Endothelial cell of umbilical vein (primary cell): ENCODE data around the gene HSPA1B. TPM values are rescaled to one million over a fixed set of nuclear protein-coding genes. Genes with fewer than 3 reads are reported as not detected.
A peak's percentile ranks its signal among the peaks of the same experiment; 100 is the strongest.

Source experiments
- BruUV-seq: library from RNA; stranded (reverse); fragments of 400-500 nt; replicated peaks from 2 replicates; lab custom pipeline; 2021; lab: Mats Ljungman, UMichigan
- CTCF ChIA-PET: fragments of 300-600, 350-600 bp; sonication (Branson Sonifier 250); formaldehyde crosslinking; loops from one replicate; lab custom pipeline; 2021; ENCODE audit warnings: antibody characterized with exemption, inconsistent platforms; lab: Charles Lee
- POLR2A ChIA-PET: fragments of 300-600, 350-600 bp; sonication (Branson Sonifier 250); formaldehyde crosslinking; loops from one replicate; lab custom pipeline; 2021; ENCODE audit warnings: antibody characterized with exemption, inconsistent platforms; lab: Charles Lee
- DNase-seq: peaks from one replicate; pipeline ENCODE4 v3.0.0-alpha.2; 2011; ENCODE audit warnings: low read depth, low spot score
- FAIRE-seq: peaks from 2 replicates; lab custom pipeline; 2011; peaks lifted over from hg19 to GRCh38; lab: Jason Lieb, UNC
- H2AFZ ChIP-seq: 2 replicates; pipeline ENCODE4 v1.6.0; 2012; ENCODE audit warnings: low read depth, low read length, control low read depth, inconsistent platforms
- H3K27ac ChIP-seq: 2 replicates; pipeline ENCODE4 v1.5.1; 2011; ENCODE audit warnings: low read depth, mild to moderate bottlenecking, control low read depth, low read length, moderate library complexity; ENCODE audit not compliant: insufficient read depth
- H3K27me3 ChIP-seq, 2 experiments: 2 replicates each; pipeline versions ENCODE4 v1.6.0 to v1.6.1; 2011; ENCODE audit warnings: low read length in 2 of 2, mixed read lengths in 1 of 2; ENCODE audit not compliant: control insufficient read depth in 2 of 2, insufficient read depth in 2 of 2
- H3K36me3 ChIP-seq, 2 experiments: 2 replicates in 1 of 2; 3 replicates in 1 of 2; pipeline ENCODE4 v1.5.1; 2011; ENCODE audit warnings: low read length in 2 of 2, mild to moderate bottlenecking in 1 of 2, moderate library complexity in 1 of 2; ENCODE audit not compliant: control insufficient read depth in 2 of 2, insufficient read depth in 2 of 2; ENCODE audit errors: extremely low read depth in 1 of 2
- H3K4me1 ChIP-seq: 3 replicates; pipeline ENCODE4 v1.5.1; 2011; ENCODE audit warnings: mild to moderate bottlenecking, low read length; ENCODE audit not compliant: control insufficient read depth, insufficient read depth; ENCODE audit errors: extremely low read depth
- H3K4me2 ChIP-seq: 2 replicates; pipeline ENCODE4 v1.6.1; 2011; ENCODE audit warnings: low read length, control low read depth, mixed read lengths; ENCODE audit not compliant: insufficient read depth
- H3K4me3 ChIP-seq, 3 experiments: fragments of 200-600 bp in 1 of 3; sonication (generic), shearing (Covaris generic) in 1 of 3; replicated peaks in 1 of 3; 2 replicates each; pipeline ENCODE4 v1.5.1; 2011 to 2016; ENCODE audit warnings: control low read depth in 3 of 3, low read length in 3 of 3, mild to moderate bottlenecking in 2 of 3, inconsistent platforms in 1 of 3, low read depth in 1 of 3, moderate library complexity in 1 of 3; ENCODE audit not compliant: insufficient read depth in 1 of 3
- H3K79me2 ChIP-seq: 2 replicates; pipeline ENCODE4 v1.6.0; 2012; ENCODE audit warnings: low read length, inconsistent platforms; ENCODE audit not compliant: control insufficient read depth, insufficient read depth
- H3K9ac ChIP-seq: replicated peaks from 2 replicates; pipeline ENCODE3; 2011; ENCODE audit warnings: low read length, control low read depth; ENCODE audit not compliant: insufficient read depth; ENCODE audit errors: extremely low read depth
- H3K9me1 ChIP-seq: replicated peaks from 3 replicates; pipeline ENCODE4 v1.6.0; 2011; ENCODE audit warnings: mild to moderate bottlenecking, low read length; ENCODE audit not compliant: control insufficient read depth, insufficient read depth; ENCODE audit errors: extremely low read depth
- H3K9me3 ChIP-seq: replicated peaks from 2 replicates; pipeline ENCODE4 v1.5.1; 2012; ENCODE audit warnings: low read length, inconsistent platforms; ENCODE audit not compliant: control insufficient read depth, insufficient read depth
- H4K20me1 ChIP-seq: replicated peaks from 2 replicates; pipeline ENCODE3; 2011; ENCODE audit warnings: mild to moderate bottlenecking, low read length; ENCODE audit not compliant: control insufficient read depth, insufficient read depth; ENCODE audit errors: extremely low read depth
- CTCF ChIP-seq, 2 donors: IDR thresholded peaks; 1 replicate in 1 of 2; 2 replicates in 1 of 2; pipeline ENCODE4 v1.5.1; 2011; ENCODE audit warnings: low read length in 2 of 2, mild to moderate bottlenecking in 2 of 2, moderate library complexity in 2 of 2, control low read depth in 1 of 2, inconsistent platforms in 1 of 2, low read depth in 1 of 2; ENCODE audit not compliant: insufficient read depth in 1 of 2; ENCODE audit errors: extremely low read depth in 1 of 2
- EZH2 ChIP-seq: IDR thresholded peaks from 2 replicates; pipeline ENCODE4 v1.6.1; 2012; ENCODE audit warnings: borderline replicate concordance, low read depth, mild to moderate bottlenecking, moderate library complexity, low read length, inconsistent platforms; ENCODE audit not compliant: severe bottlenecking
- FOS ChIP-seq: IDR thresholded peaks from 2 replicates; pipeline ENCODE4 v1.6.1; 2011; ENCODE audit warnings: mild to moderate bottlenecking, low read length, moderate library complexity, borderline replicate concordance; ENCODE audit not compliant: insufficient read depth
- GATA2 ChIP-seq: IDR thresholded peaks from 2 replicates; pipeline ENCODE4 v1.7.0; 2011; ENCODE audit warnings: low read depth, mild to moderate bottlenecking, moderate library complexity, mixed read lengths, low read length; ENCODE audit not compliant: insufficient read length, insufficient read depth
- JUN ChIP-seq: IDR thresholded peaks from 2 replicates; pipeline ENCODE4 v1.6.1; 2011; ENCODE audit warnings: borderline replicate concordance, low read depth; ENCODE audit not compliant: insufficient read length, insufficient read depth
- MAX ChIP-seq: IDR thresholded peaks from 2 replicates; pipeline ENCODE4 v1.6.1; 2011; ENCODE audit not compliant: insufficient read depth, insufficient read length
- MYC ChIP-seq: IDR thresholded peaks from one replicate; pipeline ENCODE4 v1.6.1; 2011; ENCODE audit warnings: mild to moderate bottlenecking, low read depth, low read length
- POLR2A ChIP-seq: IDR thresholded peaks from 2 replicates; pipeline ENCODE4 v1.6.1; 2012; ENCODE audit warnings: low read depth, mild to moderate bottlenecking, control low read depth, low read length
- POLR2AphosphoS5 ChIP-seq: IDR thresholded peaks from 2 replicates; pipeline ENCODE4 v1.6.1; 2012; ENCODE audit warnings: low read depth, mild to moderate bottlenecking, control low read depth, low read length, moderate library complexity; ENCODE audit not compliant: insufficient read depth
- dilution Hi-C: fragments of 300-500 bp; cut with MboI; formaldehyde crosslinking; loops from one replicate; pipeline ENCODE4 v1.15.0; 2019; ENCODE audit warnings: low sequenced_read_pairs; ENCODE audit not compliant: extremely low pct_ligation_motif_present
- intact Hi-C: fragments of 100-400 bp; cut with micrococcal nuclease; formaldehyde crosslinking; loops from one replicate; pipeline ENCODE4 v1.10.0; 2022
- polyA plus RNA-seq, 4 experiments: library from polyadenylated mRNA; depleted of rRNA in 3 of 4; stranded (reverse) in 3 of 4; unstranded in 1 of 4; fragments of >200 nt; gene quantifications; 2 replicates each; pipeline versions ENCODE4 v1.2.1 to v1.2.3, GENCODE V29; 2011 to 2012; ENCODE audit warnings: missing spikeins in 1 of 4
- total RNA-seq: library from RNA; stranded (reverse); gene quantifications from 2 replicates; pipeline ENCODE4 v1.2.3, GENCODE V29; 2021

Gene HSPA1B
- total and polyA plus RNA-seq, 2 donors (not counting 3 experiments of a cell fraction or from before 2014, with no cell fraction given): 27.1 to 54.0 TPM

DNA sequence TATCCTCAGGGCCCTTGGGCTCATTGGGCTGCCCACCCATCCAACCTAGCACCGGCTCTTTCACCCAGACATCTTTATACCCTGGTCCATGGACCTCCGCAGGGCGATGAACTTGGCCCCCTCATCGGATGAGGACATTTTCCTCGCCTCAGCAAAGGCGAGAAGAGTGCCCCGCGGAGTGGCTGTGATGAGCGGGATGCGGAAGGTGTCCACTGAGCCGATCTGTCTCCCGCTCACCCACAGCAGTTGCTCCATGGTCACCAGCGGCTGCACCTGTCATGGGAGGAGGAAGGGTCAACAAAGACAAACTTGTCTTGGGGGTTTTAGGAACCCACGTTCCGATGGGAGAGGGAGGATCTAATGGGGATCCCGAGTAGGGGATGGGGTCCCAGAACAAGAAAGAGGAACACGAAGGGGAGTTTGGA, 34.4 kb downstream of the HSPA1B start:
- CTCF ChIA-PET: no interaction called here
- Histone ChIP-seq H2AFZ (peak overlapping the region; percentile 71), H3K36me3 (peaks cover 3 to 20% of the 10 kb centered on the region in 2 experiments), H3K79me2 (peaks cover 4% of the 10 kb centered on the region), H3K9me1 (no peaks in the 10 kb centered on the region), H3K4me1 (peaks cover 7% of the 10 kb centered on the region), H3K27ac (peak overlapping the region; percentile 68), H3K9me3 (no peaks in the 10 kb centered on the region), H4K20me1 (no peaks in the 10 kb centered on the region), H3K27me3 (no peaks in the 10 kb centered on the region), H3K4me3 (peak overlapping the region; percentile 60 to 88 (median 68)), H3K4me2 (peak overlapping the region; percentile 55), H3K9ac (peak overlapping the region; percentile 81)
- POLR2A ChIA-PET: interaction anchor here (1.1 to 1.5 kb wide), 2 partner anchors 34 to 47 kb away, joined by 7 to 12 read pairs; partner anchors contain the start of genes HSPA1A, HSPA1B and HSPA1L
- TF ChIP-seq POLR2A: no peak
- TF ChIP-seq MYC: no peak
- TF ChIP-seq FOS: no peak
- no TSS peak for BruUV-seq
- FAIRE-seq (no peak), DNase-seq (no peak)
- dilution Hi-C loops: no loop called here
- intact Hi-C loops: loop anchor here (2.0 kb wide), 1 partner anchor 35 kb away; the partner anchor contains the start of gene HSPA1B

- CTCF ChIA-PET: interaction anchor here (1.0 to 3.2 kb wide), 7 partner anchors 27 to 181 kb away, joined by 3 to 11 read pairs (median 4); partner anchors contain the start of genes EHMT2 and HSPA1B
- H3K79me2 ChIP-seq: peaks cover 4% of the 10 kb centered on the region
- peaks cover 7% of the 10 kb centered on the region for H3K4me1 ChIP-seq
- H3K9me1 ChIP-seq: no peaks in the 10 kb centered on the region
- peak within 1 kb of the TSS; percentile 89 for H2AFZ ChIP-seq
- dilution Hi-C loops (no loop called here), intact Hi-C loops (loop anchor here (1.0 to 2.0 kb wide), 7 partner anchors 28 to 242 kb away; partner anchors contain the start of genes BAG6, HSPA1B, PRRC2A and ZBTB12)
- H3K4me2 ChIP-seq: peak within 1 kb of the TSS; percentile 82
- DNase-seq: peak; percentile 100
- H3K27me3 ChIP-seq: no peaks in the 10 kb centered on the region
- peak; percentile 100 for FAIRE-seq
- peak within 1 kb of the TSS; percentile 71 to 88 (median 83) for H3K4me3 ChIP-seq
- H3K27ac ChIP-seq: peak within 1 kb of the TSS; percentile 77
- TF ChIP-seq POLR2AphosphoS5 (peak; percentile 98), GATA2 (no peak), FOS (peak; percentile 27), POLR2A (peak; percentile 99), JUN (peak; percentile 57), EZH2 (no peak), MAX (peak; percentile 95), CTCF (IDR thresholded peaks at IDR 0.05; ENCODE audit: extremely low read depth in 1 of 2, insufficient read depth in 1 of 2, low read depth in 1 of 2, low read length in 2 of 2) (no peak)
- H4K20me1 ChIP-seq: no peaks in the 10 kb centered on the region
- POLR2A ChIA-PET: interaction anchor here (0.6 to 1.6 kb wide), 12 partner anchors 13 to 1108 kb away, joined by 3 to 17 read pairs (median 4); partner anchors contain the start of genes EHMT2, HSPA1A, HSPA1B and HSPA1L
- peaks cover 3 to 20% of the 10 kb centered on the region in 2 experiments for H3K36me3 ChIP-seq
- BruUV-seq: TSS peak; percentile 67
- peak within 1 kb of the TSS; percentile 81 for H3K9ac ChIP-seq
- H3K9me3 ChIP-seq: no peaks in the 10 kb centered on the region
Measured at GRCh38 chr6:31862344-31863235, 35.1 kb downstream of the HSPA1B start, which contains the start of gene NEU1. TSS of gene NEU1 (minus strand) at chr6:31862821. CDS start at chr6:31862776, 45 bp downstream.
